Measurements from ENCODE around the gene PPT1.

DNA sequence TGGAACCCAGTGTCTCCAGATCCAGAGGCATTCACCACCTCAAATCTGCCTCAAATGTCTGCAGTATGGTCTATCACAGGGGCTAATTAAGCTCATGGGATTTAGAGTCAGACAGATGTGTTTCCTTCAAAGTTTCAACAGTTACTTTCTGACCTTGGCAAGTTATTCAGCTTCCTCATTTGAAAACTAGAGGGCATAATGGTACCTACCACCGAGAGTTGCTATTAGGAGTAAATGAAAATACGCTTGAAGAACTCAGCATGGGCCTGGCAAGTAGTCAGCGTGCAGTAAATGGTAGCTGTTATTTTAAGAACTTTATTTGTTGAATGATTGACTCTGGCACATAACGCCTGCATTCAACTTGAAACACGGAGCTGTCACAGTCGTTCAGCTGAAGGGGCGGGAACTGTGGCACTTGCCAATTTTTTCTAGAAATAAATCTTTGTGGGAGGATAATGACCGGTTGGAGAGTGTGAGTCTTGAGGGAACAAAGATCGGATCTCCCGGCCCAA is 57.8 kb downstream of the PPT1 start:
- TF ChIP-seq, protein P1, sequence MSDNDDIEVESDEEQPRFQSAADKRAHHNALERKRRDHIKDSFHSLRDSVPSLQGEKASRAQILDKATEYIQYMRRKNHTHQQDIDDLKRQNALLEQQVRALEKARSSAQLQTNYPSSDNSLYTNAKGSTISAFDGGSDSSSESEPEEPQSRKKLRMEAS (IDR thresholded peaks at IDR 0.05; ENCODE audit: low read depth) = no peak
- TF ChIP-seq, protein P2, sequence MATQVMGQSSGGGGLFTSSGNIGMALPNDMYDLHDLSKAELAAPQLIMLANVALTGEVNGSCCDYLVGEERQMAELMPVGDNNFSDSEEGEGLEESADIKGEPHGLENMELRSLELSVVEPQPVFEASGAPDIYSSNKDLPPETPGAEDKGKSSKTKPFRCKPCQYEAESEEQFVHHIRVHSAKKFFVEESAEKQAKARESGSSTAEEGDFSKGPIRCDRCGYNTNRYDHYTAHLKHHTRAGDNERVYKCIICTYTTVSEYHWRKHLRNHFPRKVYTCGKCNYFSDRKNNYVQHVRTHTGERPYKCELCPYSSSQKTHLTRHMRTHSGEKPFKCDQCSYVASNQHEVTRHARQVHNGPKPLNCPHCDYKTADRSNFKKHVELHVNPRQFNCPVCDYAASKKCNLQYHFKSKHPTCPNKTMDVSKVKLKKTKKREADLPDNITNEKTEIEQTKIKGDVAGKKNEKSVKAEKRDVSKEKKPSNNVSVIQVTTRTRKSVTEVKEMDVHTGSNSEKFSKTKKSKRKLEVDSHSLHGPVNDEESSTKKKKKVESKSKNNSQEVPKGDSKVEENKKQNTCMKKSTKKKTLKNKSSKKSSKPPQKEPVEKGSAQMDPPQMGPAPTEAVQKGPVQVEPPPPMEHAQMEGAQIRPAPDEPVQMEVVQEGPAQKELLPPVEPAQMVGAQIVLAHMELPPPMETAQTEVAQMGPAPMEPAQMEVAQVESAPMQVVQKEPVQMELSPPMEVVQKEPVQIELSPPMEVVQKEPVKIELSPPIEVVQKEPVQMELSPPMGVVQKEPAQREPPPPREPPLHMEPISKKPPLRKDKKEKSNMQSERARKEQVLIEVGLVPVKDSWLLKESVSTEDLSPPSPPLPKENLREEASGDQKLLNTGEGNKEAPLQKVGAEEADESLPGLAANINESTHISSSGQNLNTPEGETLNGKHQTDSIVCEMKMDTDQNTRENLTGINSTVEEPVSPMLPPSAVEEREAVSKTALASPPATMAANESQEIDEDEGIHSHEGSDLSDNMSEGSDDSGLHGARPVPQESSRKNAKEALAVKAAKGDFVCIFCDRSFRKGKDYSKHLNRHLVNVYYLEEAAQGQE (IDR thresholded peaks at IDR 0.05; ENCODE audit: low read depth, low read length) = no peak
- TF ChIP-seq, protein P3, sequence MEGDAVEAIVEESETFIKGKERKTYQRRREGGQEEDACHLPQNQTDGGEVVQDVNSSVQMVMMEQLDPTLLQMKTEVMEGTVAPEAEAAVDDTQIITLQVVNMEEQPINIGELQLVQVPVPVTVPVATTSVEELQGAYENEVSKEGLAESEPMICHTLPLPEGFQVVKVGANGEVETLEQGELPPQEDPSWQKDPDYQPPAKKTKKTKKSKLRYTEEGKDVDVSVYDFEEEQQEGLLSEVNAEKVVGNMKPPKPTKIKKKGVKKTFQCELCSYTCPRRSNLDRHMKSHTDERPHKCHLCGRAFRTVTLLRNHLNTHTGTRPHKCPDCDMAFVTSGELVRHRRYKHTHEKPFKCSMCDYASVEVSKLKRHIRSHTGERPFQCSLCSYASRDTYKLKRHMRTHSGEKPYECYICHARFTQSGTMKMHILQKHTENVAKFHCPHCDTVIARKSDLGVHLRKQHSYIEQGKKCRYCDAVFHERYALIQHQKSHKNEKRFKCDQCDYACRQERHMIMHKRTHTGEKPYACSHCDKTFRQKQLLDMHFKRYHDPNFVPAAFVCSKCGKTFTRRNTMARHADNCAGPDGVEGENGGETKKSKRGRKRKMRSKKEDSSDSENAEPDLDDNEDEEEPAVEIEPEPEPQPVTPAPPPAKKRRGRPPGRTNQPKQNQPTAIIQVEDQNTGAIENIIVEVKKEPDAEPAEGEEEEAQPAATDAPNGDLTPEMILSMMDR (IDR thresholded peaks at IDR 0.05) = peak; percentile 25; the same call in 1 of the 2 replicates
- no peak for TF ChIP-seq TCF12 (IDR thresholded peaks at IDR 0.05)
- TF ChIP-seq, protein P4, sequence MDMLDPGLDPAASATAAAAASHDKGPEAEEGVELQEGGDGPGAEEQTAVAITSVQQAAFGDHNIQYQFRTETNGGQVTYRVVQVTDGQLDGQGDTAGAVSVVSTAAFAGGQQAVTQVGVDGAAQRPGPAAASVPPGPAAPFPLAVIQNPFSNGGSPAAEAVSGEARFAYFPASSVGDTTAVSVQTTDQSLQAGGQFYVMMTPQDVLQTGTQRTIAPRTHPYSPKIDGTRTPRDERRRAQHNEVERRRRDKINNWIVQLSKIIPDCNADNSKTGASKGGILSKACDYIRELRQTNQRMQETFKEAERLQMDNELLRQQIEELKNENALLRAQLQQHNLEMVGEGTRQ (IDR thresholded peaks at IDR 0.05; ENCODE audit: borderline replicate concordance, low read depth, low read length) = no peak
- TF ChIP-seq EP300 (IDR thresholded peaks at IDR 0.05; ENCODE audit: borderline replicate concordance in 1 of 2, low read depth in 1 of 2, low read length in 1 of 2) = no peak
- no peak for TF ChIP-seq RAD21 (IDR thresholded peaks at IDR 0.05; ENCODE audit: low read length)
- no peak for TF ChIP-seq RXRA (IDR thresholded peaks at IDR 0.05; ENCODE audit: borderline replicate concordance, low read depth)
- TF ChIP-seq GABPA (IDR thresholded peaks at IDR 0.05; ENCODE audit: low read depth) = no peak
- TF ChIP-seq, protein P5, sequence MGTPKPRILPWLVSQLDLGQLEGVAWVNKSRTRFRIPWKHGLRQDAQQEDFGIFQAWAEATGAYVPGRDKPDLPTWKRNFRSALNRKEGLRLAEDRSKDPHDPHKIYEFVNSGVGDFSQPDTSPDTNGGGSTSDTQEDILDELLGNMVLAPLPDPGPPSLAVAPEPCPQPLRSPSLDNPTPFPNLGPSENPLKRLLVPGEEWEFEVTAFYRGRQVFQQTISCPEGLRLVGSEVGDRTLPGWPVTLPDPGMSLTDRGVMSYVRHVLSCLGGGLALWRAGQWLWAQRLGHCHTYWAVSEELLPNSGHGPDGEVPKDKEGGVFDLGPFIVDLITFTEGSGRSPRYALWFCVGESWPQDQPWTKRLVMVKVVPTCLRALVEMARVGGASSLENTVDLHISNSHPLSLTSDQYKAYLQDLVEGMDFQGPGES (IDR thresholded peaks at IDR 0.05; ENCODE audit: low read depth, low read length) = no peak
- TF ChIP-seq, protein P6, sequence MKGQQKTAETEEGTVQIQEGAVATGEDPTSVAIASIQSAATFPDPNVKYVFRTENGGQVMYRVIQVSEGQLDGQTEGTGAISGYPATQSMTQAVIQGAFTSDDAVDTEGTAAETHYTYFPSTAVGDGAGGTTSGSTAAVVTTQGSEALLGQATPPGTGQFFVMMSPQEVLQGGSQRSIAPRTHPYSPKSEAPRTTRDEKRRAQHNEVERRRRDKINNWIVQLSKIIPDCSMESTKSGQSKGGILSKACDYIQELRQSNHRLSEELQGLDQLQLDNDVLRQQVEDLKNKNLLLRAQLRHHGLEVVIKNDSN (IDR thresholded peaks at IDR 0.05; ENCODE audit: borderline replicate concordance, low read depth) = no peak

Measured in SK-N-SH (cell line).